Fibroblast of lung (primary cell): ENCODE measurements around the gene FAM107A.

Source experiments
- EZH2 ChIP-seq: IDR thresholded peaks from 2 replicates; pipeline ENCODE4 v1.5.1; 2012; ENCODE audit warnings: low read length, control low read depth, mild to moderate bottlenecking; ENCODE audit errors: missing control alignments
- TF ChIP-seq, protein P1 (sequence below), 2 donors: IDR thresholded peaks in 1 of 2; conservative IDR thresholded peaks in 1 of 2; 1 replicate in 1 of 2; 2 replicates in 1 of 2; pipeline ENCODE4 v1.5.1; 2011 to 2012; ENCODE audit warnings: low read length in 2 of 2, control low read depth in 1 of 2, inconsistent platforms in 1 of 2, low read depth in 1 of 2, mild to moderate bottlenecking in 1 of 2

- TF ChIP-seq, protein P1, sequence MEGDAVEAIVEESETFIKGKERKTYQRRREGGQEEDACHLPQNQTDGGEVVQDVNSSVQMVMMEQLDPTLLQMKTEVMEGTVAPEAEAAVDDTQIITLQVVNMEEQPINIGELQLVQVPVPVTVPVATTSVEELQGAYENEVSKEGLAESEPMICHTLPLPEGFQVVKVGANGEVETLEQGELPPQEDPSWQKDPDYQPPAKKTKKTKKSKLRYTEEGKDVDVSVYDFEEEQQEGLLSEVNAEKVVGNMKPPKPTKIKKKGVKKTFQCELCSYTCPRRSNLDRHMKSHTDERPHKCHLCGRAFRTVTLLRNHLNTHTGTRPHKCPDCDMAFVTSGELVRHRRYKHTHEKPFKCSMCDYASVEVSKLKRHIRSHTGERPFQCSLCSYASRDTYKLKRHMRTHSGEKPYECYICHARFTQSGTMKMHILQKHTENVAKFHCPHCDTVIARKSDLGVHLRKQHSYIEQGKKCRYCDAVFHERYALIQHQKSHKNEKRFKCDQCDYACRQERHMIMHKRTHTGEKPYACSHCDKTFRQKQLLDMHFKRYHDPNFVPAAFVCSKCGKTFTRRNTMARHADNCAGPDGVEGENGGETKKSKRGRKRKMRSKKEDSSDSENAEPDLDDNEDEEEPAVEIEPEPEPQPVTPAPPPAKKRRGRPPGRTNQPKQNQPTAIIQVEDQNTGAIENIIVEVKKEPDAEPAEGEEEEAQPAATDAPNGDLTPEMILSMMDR (conservative IDR thresholded peaks at IDR 0.05 in 1 of 2, IDR thresholded peaks at IDR 0.05 in 1 of 2; ENCODE audit: low read depth in 1 of 2, low read length in 2 of 2) = no peak
- TF ChIP-seq EZH2 = no peak
Observed at GRCh38 chr3:58540176-58540858, 36.9 kb downstream of the FAM107A start.
